HUDEP-2 (cell line): ENCODE results near the gene SEC22B.
"Not testable (repeated sequence)": the region's sequence is repeated elsewhere in the genome, so short reads cannot be mapped to it uniquely, and the experiment has no call there.

Experiments
- DNase-seq, 76 experiments: peaks; one replicate each; lab custom pipeline; 2025; ENCODE audit not compliant: unreplicated experiment in 76 of 76; lab: John Stamatoyannopoulos, UW

Gene SEC22B

GRCh38 chr1:120120525-120120924, 55.8 kb downstream of the SEC22B start:
- DNase-seq, result not testable (repeated sequence)

- DNase-seq, result not testable (repeated sequence)
Measured at GRCh38 chr1:120117371-120118177, 58.7 kb downstream of the SEC22B start.

- not testable (repeated sequence) for DNase-seq
Measured at GRCh38 chr1:120116094-120116493, 60.2 kb downstream of the SEC22B start.

GRCh38 chr1:120113134-120113533, 63.2 kb downstream of the SEC22B start:
- DNase-seq, result not testable (repeated sequence)

GRCh38 chr1:120112212-120112611, 64.1 kb downstream of the SEC22B start:
- not testable (repeated sequence) for DNase-seq

GRCh38 chr1:120111771-120112170, 64.5 kb downstream of the SEC22B start:
- DNase-seq, result not testable (repeated sequence)

- DNase-seq, result not testable (repeated sequence)
Measured at GRCh38 chr1:120111008-120111407, 65.3 kb downstream of the SEC22B start.

GRCh38 chr1:120109656-120110055, 66.7 kb downstream of the SEC22B start:
- DNase-seq, result not testable (repeated sequence)

- DNase-seq, result not testable (repeated sequence)
Measured at GRCh38 chr1:120109180-120109579, 67.1 kb downstream of the SEC22B start.

GRCh38 chr1:120105288-120105687, 71.0 kb downstream of the SEC22B start:
- DNase-seq, result not testable (repeated sequence)

GRCh38 chr1:120103768-120104167, 72.6 kb downstream of the SEC22B start:
- DNase-seq, result not testable (repeated sequence)

GRCh38 chr1:120101593-120101992, 74.7 kb downstream of the SEC22B start:
- DNase-seq, result not testable (repeated sequence)
